NCI-H524 treated with DMSO at 0.1 percent for 48 hours (cell line): ENCODE data around the gene FAM209B.
"Not testable (repeated sequence)": the region's sequence is repeated elsewhere in the genome, so short reads cannot be mapped to it uniquely, and the experiment has no call there.

Source experiments
- DNase-seq: peaks from one replicate; lab custom pipeline; 2025; lab: John Stamatoyannopoulos, UW

Gene FAM209B

GRCh38 chr20:56532946-56533345 is at the start of gene FAM209B:
TSS of gene FAM209B (plus strand) at chr20:56533246. CDS start at chr20:56533342, 96 bp downstream.
- DNase-seq: not testable (repeated sequence)

- DNase-seq: no peak
These were observed 49.1 kb upstream of the FAM209B start for GRCh38 chr20:56483970-56484369.

DNA sequence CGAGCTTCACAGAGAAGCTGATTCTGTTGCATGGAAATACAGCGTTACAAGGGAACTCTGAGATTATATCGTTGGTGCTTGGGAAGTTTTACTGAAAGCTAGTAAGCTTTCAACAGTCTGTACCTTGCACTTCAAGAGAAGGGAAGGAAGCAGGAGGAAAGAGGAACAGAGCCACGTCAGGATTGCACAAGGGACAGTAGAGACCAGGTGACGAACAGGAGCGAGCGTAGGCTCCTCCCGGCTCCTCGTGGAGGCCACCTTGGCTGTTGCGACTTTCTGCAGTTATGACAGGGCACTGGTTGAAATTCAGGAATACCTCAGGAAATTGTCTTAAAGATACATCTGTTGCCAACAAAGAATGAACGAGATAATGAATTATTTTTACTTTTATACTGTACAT is 45.8 kb upstream of the FAM209B start:
- no peak for DNase-seq

GRCh38 chr20:56488566-56488965 is 44.5 kb upstream of the FAM209B start:
- DNase-seq: no peak

GRCh38 chr20:56501116-56501515 is 31.9 kb upstream of the FAM209B start:
- no peak for DNase-seq

DNA sequence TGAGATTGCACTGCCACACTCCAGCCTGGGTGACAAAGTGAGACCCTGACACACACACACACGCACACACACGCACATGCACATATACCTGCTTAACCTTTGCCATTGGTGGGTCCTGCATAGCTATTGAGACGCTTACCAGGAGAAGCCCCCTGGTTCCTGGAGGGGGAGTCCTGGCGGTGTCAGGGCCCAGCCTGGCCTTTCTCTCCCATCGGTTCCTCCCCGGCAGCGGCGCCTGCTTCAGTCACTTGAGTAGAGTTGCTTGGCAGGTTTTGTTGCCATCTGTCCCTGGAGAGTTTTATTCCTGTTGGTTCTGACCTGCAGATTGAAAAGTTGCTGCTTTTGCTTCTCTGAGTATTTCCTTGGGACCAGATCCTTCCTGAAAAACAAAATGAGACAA is 29.1 kb upstream of the FAM209B start:
- no peak for DNase-seq

DNA sequence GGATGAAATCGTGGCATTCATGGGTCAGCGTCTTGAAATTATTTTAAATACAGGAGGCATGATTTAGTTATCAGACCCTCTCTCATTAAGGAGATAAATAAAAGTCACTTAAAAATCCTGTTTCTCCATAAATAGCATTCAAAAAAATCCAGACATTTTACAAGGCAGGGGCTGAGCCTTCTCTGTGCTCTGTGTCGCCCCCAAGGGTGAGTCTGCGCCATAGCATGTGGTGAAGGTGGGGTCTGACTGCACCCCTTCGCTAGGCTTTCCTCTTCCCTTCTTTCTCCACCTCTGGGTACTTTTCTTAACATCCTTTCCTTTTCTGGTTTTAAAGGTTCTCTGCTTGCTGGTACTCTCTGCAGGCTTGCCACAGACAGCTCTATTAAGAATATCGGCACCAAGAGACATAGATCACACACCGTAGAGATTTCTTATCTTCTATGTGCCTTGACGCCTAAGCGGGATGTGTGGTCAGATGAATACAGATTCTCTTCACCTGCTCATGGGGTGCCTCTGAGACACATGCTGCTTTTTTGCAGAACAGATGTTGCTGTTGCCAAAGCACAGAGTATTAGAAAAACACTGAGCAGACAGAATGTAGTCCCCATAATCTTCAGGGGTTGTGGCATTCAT is 28.6 kb upstream of the FAM209B start:
- no peak for DNase-seq

DNA sequence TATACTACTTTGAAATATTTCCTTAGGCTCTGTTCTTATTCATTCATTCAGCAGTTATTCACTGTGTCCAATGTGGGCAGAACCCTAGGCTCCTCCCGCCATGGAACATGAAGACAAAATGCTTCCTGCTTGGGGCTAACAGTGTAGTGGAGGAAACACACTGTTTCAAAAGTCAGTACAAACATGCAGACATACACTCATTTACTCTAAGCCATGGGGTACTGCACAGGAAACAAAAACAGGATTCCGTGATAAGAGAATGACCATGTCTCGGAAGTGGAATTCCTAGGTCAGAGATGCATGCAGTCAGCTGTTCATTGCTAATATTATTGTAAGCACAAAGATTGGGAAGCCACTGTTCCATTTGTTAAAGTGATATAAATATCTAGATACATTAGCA is 26.9 kb upstream of the FAM209B start:
- DNase-seq: no peak

DNA sequence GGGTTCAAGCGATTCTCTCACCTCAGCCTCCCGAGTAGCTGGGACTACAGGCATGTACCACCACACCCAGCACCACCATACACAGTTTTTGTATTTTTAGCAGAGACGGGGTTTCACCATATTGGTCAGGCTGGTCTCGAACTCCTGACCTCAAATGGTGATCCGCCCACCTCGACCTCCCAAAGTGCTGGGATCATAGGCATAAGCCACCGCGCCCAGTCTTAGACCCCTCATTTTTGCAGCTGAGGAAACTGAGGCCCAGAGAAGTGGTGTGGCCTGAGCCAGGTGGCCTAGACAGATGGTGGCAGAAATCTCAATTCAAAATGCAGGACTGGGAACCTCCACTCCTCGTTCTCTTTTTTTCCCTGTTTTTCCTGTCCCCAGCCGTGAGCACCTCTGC is 21.1 kb upstream of the FAM209B start:
- DNase-seq: no peak

GRCh38 chr20:56513161-56514150 is 19.6 kb upstream of the FAM209B start:
- DNase-seq: no peak

- no peak for DNase-seq
These were observed 16.4 kb upstream of the FAM209B start for GRCh38 chr20:56516631-56517030.

DNA sequence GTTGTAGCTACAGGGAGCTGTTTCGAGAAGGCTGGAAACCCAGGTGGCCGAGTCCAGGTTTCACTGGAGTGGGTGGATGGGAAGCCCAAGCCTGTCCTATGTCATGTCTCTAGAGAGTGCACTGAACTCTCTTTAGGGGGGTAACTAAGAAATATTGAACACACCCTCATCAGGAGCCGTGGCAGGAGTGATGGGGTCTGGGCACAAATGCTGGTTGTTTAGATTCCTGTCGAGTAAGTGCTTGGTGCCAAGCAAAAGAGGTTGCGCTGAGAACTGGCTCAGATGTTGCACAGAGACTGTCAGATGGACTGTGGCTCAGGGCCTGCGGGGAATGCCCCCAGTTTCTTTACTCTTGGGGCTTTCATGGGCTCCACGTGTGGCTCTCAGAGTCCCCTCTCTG is 15.8 kb upstream of the FAM209B start:
- no peak for DNase-seq

DNA sequence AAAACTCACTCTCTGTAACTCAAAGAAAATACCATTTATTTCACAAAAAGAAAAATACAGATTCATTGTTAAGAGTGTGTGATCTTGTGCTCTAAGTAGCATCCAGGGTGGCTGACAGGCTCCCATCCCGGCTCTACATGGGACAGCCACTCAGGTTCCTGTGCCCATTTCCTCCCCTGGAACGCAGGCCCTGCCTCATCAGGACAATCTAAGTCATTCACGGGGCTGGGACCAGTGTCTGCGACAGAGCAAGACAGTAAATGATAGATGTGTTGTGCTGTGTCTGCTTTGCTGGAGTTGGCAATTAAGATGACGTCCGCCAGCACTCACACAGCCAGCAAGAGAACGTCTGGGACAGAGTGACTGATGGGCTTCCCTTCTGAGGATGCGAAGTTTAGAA is 15.4 kb upstream of the FAM209B start:
- no peak for DNase-seq

DNA sequence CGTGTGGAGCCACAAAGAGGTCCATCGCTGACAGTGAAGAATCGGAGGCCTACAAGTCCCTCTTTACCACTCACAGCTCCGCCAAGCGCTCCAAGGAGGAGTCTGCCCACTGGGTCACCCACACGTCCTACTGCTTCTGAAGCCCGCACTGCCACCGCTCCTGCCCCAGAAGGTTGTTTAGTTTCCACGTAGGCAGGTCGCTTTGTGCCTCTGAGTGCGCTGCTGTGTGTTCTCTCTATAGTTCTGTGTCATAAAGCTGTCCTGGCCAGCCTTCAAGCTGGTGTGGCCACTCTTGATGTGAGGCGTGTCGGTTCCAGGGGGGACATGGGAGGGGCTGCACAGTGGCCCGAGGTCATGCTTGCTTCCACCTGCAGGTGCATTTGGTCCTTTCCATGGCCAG is 14.9 kb upstream of the FAM209B start:
- DNase-seq: no peak

GRCh38 chr20:56518721-56519398 is 14.2 kb upstream of the FAM209B start:
- DNase-seq: no peak

DNA sequence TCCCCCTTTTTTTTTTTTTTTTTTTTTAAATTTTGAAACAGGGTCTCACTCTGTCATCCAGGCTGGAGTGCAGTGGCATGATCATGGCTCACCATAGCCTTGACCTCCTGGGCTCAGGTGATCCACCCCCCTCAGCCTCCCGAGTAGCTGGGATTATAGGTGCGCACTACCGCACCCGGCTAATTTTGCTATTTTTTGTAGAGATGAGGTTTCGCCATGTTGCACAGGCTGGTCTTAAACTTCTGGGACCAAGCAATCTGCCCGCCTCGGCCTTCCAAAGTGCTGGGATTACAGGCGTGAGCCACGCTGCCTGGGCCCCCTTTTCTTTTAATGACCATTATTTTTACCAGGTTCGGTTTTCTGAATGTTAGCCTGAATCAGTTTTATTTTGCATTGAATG is 13.5 kb upstream of the FAM209B start:
- DNase-seq: no peak

GRCh38 chr20:56520180-56520579 is 12.9 kb upstream of the FAM209B start:
- no peak for DNase-seq

DNA sequence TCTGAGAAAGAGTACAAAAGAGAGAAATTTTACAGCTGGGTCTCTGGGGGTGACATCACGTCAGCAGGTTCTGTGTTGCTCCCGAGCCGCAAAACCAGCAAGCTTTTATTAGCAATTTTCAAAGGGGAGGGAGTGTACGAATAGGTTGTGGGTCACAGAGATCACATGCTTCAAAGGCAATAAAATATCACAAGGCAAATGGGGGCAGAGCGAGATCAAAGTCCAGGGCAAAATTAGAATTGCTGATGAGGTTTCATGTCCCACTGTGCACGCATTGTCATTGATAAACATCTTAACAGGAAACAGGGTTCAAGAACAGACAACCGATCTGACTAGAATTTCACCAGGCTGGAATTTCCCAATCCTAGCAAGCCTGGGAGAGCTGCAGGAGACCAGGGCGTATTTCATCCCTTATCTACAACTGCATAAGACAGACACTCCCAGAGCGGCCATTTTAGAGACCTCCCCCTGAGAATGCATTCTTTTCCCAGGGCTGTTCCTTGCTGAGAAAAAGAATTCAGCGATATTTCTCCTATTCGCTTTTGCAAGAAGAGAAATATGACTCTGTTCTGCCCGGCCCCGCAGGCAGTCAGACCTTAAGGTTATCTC is 12.2 kb upstream of the FAM209B start:
- DNase-seq: not testable (repeated sequence)

DNA sequence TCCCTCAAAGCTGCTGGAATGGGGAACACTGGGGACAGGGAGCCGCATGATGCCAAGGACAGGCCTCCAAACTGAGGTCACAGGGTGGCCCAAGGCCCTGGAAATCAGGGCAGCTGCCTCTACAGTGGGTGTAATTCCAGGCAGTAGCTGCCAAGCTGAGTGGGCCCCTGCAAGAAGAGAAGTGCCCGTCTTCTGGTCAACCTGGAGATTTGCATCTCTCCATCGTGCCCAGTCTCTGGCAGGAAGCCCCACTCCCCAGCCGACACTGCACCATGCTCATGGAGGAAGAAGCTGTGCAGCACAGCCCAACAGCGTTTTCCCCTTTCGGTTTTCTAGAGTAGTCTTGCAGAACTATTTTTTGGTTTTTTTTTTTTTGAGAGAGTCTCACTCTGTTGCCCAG is 10.7 kb upstream of the FAM209B start:
- DNase-seq: no peak

DNA sequence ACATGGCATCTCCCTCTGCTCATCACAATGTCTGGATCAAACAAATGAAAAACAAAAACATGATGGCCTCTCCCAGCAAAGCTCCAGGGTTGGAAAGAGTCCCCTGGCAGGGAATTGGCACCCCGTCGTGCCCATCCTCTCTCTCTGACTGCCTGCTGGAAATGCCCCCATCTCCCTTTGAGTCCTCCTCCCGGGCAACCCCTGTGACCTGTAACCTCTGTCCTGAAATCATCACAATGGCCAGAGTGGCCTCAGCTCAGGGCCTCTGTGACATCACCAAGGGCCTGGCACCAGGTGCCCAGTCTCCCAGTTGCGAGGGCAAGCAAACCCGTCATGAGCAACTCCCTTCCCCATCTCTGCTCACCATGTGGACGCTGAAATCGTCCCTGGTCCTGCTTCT is 8.6 kb upstream of the FAM209B start, which contains the start of gene FAM209A:
FAM209A (plus strand) TSS at position 301 of the 400 bp plus-strand sequence; CDS start at position 366, 65 bp downstream.
- DNase-seq: not testable (repeated sequence)

GRCh38 chr20:56527521-56527920 is 5.5 kb upstream of the FAM209B start:
- no peak for DNase-seq

- DNase-seq: no peak
These were observed 5.0 kb downstream of the FAM209B start for GRCh38 chr20:56537997-56538396.
